OCI-LY3 (cell line): Measurements from ENCODE around the gene ZBTB45.

Experiments used
- EZH2phosphoT487 ChIP-seq: fragments of 200-600 bp; shearing (Covaris generic); IDR thresholded peaks from 2 replicates; pipeline ENCODE4 v1.6.1; 2018; ENCODE audit warnings: antibody characterized with exemption, mixed run types, low read depth
- TF ChIP-seq, protein P1 (sequence below): fragments of 200-600, 300-600 bp; sonication (generic); IDR thresholded peaks from 2 replicates; pipeline ENCODE4 v1.5.1; 2014; ENCODE audit warnings: antibody characterized with exemption, low read length, low read depth

DNA sequence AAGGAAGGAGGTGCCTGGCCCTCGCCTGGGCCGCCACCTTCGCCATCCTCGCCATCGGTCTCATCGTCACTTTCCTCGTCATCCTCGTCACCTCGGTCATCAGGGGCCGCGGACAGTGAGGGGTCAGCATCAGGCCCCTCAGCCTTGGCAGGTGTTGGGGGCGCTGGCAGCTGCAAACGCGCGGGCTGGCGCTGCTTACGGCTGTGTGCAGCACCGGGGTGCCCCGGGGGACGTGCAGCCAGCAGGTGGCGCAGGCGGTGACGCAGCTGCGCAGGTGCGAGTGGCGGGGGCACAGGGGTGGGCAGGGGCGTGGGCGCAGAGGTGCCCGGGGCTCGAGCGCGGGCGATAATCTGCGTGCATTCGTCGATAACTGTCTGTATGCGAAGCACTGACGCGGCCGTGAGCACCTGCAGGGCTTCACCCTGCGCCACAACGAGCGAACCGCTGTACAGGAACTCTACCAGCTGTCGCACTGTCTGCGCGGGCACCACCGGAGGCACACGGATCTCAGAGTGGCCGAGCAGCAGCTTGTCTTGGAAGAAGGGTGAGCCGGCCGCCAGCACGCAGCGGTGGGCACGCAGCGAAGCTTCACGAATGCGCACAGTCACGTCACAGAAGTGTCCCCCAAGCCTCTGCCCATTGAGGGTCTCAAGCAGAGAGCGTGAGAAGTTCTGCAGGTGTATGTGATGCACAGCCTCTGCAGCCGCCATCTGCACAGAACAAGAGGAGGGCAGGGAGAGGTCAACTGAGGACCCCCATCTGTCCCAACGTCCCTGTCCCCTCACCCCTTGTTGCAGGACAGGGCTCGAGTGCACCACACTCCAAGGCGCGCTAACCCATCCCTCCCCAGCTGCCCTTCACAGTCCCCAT lies 2.4 kb downstream of the ZBTB45 start:
- TF ChIP-seq, protein P1, sequence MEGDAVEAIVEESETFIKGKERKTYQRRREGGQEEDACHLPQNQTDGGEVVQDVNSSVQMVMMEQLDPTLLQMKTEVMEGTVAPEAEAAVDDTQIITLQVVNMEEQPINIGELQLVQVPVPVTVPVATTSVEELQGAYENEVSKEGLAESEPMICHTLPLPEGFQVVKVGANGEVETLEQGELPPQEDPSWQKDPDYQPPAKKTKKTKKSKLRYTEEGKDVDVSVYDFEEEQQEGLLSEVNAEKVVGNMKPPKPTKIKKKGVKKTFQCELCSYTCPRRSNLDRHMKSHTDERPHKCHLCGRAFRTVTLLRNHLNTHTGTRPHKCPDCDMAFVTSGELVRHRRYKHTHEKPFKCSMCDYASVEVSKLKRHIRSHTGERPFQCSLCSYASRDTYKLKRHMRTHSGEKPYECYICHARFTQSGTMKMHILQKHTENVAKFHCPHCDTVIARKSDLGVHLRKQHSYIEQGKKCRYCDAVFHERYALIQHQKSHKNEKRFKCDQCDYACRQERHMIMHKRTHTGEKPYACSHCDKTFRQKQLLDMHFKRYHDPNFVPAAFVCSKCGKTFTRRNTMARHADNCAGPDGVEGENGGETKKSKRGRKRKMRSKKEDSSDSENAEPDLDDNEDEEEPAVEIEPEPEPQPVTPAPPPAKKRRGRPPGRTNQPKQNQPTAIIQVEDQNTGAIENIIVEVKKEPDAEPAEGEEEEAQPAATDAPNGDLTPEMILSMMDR = peak; percentile 41
- TF ChIP-seq EZH2phosphoT487 = no peak
